IPS-11a (cell line): Measurements from ENCODE around the gene OSBP2.

Experiments
- H3K4me3 ChIP-seq: one replicate; pipeline ENCODE4 v1.5.1; 2013; ENCODE audit warnings: low read depth, low read length, control low read depth

OSBP2 gene

DNA sequence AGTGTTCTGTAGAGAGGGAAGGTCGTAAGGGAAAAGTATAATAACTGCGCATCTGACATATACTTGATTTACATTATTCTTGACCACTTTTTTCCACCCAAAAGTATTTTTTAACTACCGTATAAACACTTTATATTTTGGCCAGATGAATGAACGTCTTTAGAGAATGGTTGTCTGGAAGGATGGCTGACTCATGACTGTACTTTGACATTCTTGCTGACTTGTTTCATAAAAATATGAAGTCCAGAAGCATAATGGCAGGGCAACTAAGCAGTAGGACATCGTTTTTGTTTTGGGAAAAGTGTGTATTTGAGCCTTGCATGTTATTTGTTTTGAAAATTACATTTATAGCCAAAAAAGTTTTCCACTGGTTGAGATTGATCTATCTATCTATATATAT lies 110.0 kb downstream of the OSBP2 start:
- no peak overlapping the region for H3K4me3 ChIP-seq

DNA sequence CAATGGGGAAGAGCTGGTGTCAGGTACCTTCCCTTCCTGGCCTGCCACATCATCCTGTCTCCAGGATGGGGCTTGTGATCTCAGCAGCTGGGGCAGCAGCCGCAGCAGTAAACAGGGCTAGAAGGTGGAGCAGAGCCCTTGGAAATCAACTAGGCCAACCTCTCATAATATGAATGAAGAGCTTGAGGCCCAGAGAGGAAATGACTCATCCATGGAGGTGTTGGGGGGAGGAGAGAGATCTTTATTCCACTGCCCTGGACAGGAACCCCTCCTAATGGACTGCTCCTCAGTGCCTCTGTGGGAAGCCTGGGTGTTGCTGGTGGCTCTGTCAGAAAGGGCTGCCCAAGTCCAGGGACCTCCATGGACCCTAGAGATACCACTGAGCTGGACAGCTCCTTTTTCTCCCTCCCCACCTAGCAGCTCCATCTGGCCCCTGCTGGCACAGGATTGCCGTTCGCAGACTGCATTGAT lies 111.8 kb downstream of the OSBP2 start:
- no peak overlapping the region for H3K4me3 ChIP-seq

DNA sequence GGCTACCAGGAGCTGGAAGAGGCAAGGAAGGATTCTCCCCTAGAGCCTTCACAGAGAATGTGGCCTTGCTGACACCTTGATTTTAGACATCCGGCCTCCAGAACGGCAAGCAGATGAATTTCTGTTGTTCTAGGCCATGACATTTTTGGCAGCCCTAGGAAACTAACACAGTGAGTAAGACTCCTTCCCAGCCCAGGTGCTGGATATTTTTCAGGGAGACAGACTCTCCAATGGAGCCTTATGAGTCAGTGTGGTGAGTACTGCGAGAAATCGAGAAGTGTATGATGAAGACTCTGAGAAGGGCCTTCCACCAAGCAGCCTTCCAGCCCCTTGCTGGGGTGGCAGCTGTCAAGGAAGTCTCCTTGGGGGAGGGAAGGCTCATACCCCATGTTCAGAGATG lies 114.4 kb downstream of the OSBP2 start:
- no peak overlapping the region for H3K4me3 ChIP-seq

DNA sequence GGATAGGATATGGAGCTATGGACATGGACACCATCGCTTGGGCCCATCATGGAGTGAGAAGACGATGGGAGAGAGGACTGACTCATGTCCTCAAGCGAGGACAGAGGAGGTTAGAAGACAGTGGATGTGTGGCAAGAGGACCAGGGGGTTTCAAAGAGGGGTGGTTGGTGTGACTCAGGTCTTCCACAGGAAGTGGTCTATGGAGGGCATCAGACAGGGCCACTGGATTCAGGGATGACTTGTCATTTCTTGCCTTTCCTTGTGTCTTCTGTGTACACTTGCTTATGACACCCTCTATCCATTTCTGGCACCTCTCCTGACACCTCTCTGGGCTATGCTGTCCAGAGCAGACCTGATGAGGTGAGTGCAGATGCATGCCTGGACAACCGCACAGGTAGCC lies 115.4 kb downstream of the OSBP2 start:
- no peak overlapping the region for H3K4me3 ChIP-seq

DNA sequence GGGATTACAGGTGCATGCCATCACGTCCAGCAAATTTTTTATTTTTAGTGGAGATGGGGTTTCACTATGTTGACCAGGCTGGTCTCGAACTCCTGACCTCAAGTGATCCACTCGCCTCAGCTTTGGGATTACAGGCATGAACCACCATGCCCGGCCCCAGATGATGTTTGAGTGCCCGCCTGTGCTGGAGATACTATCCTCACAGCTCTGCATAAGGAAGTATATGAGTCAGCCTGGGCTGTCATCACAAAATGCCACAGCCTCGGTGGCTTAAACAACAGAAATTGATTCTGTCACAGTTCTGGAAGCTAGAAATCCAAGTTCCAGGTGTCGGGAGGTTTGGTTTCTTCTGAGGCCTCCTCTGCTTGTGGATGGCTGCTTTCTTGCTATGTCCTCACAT lies 119.3 kb downstream of the OSBP2 start:
- H3K4me3 ChIP-seq = no peak overlapping the region

DNA sequence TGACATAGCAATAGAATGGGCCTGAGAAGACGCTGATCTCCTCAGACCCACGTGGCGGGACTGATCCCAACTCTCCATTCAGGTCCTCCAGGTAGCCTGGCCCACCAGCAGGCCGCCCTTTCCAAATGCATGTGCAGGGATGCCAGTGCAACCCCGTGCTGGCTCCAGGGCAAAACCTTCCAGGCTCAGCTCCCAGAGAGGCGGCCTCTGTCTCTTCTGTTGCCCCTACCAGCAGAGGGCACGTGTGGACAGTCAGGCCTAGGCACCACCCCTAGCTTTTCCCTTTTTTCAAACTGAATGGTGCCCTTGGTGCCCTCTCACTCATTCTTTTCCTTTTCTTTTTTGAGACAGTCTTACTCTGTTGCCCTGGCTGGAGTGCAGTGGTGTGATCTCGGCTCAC lies 121.7 kb downstream of the OSBP2 start:
- H3K4me3 ChIP-seq = no peak overlapping the region

DNA sequence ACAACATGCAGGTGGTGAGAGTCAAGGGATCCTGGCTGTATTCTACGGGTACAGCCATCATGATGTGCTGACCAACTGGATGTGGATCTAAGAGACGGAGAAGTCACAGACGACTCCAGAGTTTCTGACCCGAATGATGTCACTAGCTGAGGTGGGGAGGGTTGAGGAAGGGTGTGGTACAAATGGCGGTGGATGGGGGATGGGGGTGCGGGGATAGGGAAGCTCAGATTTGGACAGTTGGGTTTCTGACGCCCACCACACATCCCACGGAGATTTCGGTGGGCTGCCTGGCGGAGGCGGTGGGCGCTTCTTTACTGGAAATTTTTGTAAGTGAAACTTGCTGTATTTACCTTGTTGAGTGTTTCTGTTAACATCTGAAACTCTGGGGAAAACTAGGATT lies 126.7 kb downstream of the OSBP2 start:
- H3K4me3 ChIP-seq = no peak overlapping the region

DNA sequence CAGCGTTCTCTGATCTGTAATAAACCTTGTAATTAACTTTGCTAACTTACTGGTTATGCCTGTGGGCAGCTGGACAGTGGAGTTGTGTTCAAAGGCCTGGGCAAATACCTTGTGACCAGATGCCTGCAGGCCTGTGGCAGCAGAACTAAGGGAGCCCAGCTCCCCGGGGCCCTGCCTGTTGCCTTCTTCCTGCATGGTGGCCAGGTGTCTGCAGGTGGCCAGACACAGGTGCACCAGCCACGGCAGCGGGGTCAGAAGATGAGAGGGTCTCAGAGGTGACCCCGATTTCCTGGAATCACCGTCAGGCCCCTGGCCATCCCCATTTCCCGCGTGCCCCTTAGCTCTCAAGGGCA lies 127.2 kb downstream of the OSBP2 start:
- peak overlapping the region; percentile 42 for H3K4me3 ChIP-seq

DNA sequence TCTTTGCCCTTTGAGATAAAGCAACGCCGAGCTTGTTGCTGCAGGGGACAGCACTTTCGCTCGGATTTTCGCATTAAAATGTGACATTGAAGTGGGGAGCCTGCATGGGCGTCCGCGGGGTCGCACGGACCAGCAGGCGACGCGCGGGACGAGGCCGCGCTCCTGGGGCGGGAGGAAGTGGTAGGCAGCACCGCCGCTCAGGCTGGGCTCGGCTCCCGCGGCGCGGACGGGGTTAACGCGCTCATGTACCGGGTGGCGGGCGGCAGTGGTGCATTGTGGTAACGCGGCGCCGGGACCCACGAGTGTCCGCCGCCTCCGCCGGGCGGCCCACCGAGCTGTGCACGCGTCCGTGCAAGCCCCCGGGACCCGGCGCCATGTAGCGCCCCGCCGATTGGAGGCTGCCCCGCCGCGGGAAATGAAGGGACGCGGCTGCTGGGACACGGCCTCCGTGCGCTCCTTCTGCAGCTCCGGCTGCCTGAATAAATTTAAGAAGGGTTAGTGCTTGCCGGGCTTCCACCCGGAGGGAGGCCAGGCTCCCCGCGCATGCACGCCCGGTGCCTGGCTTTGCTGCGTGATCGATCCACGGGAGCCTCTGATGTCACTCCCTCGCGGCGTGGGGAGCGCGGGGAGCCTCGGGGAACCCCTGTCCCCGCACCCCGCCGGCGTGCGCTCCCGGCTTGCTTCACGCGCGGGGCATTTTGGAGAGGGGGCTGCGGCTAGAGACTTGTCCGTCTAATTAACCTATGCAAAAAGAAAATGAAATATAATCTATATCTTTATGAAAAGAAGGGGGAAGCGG lies 127.7 kb downstream of the OSBP2 start:
- peak overlapping the region; percentile 42 for H3K4me3 ChIP-seq

DNA sequence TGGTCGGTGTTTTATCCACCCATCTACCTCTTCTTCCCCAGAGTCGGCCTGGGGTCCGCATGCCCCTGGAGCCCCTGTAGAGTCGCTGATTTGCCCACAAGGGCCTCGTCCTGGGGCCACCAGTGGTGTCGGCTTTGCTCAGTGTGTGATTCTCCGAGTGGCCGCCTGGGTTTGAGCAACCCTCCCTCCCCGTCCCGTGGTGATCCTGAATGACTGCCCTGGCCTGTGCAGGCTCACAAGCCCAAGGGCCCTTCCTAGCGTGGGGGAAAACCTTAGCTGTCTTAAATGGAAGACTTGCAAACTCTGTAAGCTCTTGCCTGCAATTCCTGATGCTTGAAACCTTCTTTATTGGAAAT lies 128.3 kb downstream of the OSBP2 start:
- H3K4me3 ChIP-seq = peak overlapping the region; percentile 42

DNA sequence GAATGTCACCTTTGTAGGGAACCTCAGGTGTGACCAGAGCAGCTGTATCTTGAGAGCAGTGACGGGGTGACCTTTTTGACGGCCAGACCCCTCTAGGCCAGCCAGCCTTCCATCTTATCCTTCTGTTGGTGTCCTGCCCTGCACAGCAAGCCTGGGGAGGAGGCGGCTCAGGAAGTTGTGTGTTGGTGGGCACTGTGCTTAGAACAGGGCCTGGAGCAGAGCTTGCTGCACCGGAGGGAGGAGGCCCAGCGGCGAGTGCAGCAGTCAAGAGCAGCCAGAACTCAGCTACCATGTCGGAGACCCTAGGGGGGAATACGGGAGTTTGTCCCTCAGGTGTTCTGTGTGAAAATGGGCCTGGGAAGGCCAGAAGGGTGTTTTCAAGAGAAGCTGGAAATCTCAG lies 129.4 kb downstream of the OSBP2 start:
- H3K4me3 ChIP-seq = no peak overlapping the region

DNA sequence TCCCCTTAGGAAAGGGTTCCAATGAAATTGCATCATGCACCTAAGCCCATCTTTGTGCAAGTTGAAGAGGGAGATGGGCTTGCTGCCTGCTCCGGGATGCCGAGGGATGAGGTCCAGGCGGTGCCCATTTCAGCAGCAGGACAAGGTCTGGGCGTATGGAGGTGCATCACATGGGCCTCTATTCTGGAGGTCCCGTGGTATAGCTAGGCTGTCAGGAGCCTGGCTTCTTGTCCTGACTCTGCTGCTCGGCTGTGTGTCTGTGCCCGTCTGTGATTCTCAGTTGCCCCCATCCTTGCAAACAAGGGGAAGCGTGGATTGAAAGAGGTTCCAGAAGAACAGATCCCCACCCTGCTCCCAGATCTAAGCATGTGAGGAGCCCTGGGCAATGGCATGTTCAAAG lies 130.0 kb downstream of the OSBP2 start:
- no peak overlapping the region for H3K4me3 ChIP-seq

DNA sequence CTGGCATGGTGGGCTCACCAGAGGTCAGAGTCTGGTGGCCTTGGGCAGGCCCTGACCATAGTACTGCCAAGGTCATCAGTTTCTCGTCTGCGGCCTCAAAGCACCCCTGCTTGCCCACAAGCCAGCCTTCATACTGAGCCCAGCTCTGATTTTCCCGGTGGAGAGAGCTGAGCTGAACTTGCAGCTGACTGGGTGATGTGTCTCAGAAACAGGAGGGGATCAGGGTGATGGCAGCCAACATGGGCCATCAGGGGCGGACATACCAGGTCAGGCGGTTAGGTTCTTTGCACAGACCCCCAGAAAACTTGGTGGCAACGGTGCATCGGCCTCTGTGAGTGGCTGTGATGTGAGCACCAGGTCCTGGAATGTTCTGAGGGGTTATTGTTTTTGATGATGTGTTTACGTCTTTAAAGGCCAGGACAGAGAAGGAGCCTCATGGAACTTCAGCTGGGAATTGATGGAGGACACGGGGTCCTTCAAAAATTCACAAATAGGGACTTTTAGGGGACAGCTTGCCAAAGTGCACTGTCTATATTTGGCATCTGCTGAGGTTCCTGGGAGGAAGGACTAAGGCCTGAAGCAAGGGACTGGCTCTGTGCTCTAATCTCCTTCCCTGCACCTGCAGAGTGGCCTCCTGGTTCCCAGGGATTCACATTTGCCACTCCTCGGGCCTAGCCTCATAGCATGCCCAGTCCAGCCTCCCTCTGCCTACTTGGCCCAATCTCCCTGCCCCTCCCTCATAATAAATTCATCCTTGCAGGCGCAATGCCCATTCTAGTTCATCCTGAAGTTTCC lies 131.2 kb downstream of the OSBP2 start:
- H3K4me3 ChIP-seq = no peak overlapping the region

DNA sequence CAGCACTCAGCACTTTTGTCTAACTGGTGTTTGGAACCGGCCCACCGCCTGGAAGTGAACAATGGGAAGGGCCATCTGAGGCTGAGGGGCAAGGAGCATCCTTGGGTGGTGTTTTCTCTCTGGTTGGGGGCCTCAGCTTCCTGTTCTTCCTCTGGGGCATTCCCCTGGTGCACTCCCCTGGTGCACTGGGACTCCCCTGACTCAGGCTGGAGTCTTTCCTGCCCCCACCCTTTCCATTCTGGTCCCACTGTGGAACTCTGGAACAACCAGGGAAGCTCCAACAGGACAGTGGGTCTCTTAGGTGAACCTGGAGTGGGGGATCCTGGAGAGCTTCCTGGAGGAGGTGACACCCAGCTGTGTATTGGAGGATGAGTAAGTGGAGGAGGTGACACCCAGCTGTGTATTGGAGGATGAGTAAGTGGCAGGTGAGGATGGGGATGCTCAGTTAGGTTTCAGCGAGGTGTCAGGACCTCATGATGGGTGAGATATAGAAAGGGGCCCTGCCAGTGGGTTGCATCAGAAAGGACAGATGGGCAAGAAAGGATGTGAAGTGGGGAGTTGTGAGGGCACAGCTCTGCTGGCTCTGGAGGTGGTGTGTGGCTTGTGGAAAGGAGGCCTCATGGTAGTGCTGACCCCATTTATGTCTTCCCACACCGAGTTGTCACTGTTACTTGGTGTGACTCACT lies 132.1 kb downstream of the OSBP2 start:
- H3K4me3 ChIP-seq = no peak overlapping the region

DNA sequence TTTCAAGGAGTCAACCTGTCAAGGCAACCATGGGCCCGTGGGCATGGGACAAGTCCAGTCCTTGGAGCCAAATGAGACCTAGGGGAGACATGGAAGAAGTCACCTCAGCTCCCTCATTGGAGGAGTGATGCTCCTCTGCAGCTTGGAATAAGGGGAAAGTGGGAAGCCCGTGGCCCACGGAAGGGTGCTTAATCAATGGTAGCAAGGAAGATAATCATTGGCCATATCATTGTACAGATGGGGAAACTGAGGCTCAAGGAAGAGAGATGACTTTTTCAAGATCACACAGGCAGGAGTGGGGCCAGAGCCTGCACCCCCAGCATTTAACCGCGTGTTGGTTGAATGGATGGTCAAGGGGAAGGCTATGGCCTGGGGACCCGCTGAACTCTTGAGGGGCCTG lies 133.0 kb downstream of the OSBP2 start:
- H3K4me3 ChIP-seq = no peak overlapping the region

DNA sequence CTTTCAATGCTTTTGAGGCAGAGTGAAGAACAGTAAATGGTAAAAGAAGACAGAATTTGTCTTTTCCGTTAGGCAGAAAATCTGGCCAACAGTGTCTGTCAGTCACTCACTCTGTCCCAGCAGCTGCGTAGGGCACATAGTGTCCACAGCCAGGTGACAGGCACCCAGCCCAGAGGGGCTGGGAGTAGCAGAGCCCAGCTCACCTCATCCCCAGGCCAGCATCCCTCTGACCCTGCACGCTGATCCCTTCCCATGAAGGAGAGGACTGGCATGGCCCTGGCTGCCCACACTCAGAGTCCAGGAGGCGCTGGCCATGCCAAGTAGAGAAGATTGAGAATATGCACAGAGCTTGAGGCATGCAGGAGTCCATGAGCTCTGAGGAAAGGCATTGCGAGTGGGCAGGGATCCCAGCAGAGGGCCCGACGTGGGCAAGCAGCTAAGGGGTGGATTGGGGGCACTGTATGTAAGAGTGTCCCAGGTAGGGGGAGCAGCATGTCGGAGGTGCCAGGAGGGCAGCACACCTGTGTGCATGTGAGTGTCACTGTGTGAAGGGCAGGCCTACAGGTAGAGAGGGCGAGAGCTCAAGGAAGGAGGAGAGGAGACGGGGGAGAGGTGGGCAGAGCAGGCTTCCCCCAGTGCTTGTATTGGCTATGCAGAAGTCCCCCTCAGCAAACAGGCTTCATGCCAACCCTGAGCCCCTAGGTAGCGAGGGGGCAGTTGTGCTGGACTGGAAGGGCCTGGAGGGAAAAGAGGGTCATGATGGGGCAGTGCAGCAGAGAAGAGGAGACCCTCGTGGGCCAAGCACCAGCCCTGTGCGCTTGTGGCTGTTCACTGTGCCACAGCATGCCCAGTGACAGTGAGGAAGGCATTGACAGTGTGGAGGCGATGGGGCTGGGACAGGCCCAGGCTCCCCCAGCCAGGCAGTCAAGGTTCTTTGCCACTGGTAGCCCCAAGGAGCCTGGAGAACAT lies 133.8 kb downstream of the OSBP2 start:
- H3K4me3 ChIP-seq = no peak overlapping the region

DNA sequence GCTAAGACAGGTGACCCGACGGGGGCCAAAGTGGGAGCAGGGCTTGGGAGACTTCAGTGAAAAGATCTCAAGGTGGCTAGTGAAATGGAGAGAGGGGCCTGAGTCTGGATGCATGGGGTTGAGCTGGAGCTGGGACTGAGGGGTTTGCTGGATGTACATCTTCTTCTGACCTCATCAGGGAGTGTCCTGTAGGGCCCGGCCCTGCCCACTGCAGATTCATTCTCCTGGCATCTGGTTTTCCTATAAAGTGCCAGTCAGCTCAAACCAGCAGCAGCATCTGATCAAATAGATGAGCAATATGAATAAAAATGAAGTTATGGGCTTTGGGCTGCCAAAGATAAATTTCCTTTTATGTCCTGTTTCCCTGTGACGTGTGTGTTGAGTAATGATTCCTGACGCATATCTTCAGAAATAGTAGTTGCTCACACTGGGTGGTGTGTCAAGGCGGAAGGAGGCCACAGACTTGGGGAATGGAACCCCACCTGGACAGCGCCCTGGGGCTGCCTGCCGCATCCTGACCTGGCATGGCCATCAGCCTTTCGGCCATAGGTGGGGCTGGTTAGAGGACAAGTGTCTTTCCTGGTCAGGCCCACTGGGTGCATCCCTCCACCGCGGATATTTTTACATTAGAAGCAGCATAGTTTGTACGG lies 135.4 kb downstream of the OSBP2 start:
- no peak overlapping the region for H3K4me3 ChIP-seq

DNA sequence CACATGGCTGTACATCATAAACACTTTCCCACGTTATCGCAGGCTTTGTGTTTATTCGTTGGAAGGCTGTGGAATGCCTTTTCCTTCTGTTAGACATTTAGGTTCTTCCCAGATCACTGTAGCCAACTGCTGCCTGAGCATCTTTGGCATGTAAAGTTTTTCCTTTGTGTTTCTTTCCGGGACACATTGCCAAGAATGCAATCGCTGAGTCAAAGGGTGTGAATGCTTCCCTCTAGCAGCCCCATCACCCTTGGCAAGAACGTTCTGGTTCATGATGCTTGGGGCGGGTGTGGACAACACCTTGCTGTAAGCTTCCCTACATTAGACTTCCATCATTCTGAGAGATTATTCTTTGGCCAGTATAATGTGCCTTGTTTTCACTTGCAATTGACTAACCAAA lies 136.2 kb downstream of the OSBP2 start:
- no peak overlapping the region for H3K4me3 ChIP-seq

DNA sequence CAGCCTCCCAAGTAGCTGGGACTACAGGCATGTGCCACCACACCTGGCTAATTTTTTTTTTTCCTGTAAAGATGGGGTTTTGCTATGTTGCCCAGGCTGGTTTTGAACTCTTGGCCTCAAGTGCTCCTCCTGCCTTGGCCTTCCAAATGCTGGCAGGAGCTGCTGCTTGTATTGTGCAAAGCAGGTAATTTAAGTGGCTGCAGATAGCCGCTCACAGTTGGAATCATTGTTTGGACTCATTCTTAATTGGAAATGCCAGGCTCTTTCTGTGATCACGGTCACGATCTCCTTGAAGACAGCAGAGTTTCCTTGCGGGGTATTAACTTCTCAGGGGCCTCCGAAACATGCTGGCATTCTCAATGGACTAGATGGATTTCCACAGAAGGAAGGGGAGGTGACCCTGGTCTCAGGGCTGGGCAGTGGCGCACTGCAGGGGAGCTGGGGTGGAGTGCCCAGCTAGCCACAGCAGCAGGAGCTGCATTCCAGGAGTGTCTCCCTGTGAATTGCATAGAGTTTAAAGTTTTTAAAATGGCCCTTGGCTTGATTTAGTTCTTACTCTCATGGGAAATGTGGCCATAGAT lies 137.8 kb downstream of the OSBP2 start:
- no peak overlapping the region for H3K4me3 ChIP-seq

DNA sequence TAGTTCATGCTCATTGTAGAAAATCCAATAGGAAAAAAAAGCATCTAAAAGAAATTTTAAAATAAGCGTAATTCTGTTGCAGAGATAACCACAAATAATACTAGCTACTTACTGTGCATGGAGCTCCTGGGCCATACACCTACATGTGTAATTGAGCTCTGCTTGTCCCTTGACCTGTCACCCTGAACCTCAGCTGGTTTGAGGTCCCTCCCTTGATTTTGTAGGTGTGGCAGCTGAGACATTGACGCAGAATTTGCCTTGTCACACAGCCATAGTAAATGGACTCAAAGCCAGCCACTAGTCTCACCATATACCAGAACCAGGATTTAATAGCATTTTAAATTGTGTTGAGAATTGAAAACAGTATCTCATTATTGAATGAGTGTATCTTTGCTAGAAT lies 138.6 kb downstream of the OSBP2 start:
- no peak overlapping the region for H3K4me3 ChIP-seq
